H1 (cell line): Measurements from ENCODE around the gene SPPL3. TPM values are rescaled to one million over a fixed set of nuclear protein-coding genes. Genes with fewer than 3 reads are reported as not detected.

Experiments
- ATF3 ChIP-seq: IDR thresholded peaks from 2 replicates; pipeline ENCODE4 v1.6.1; 2011; ENCODE audit warnings: low read depth, mild to moderate bottlenecking, low read length; ENCODE audit not compliant: insufficient read depth
- MAX ChIP-seq: IDR thresholded peaks from 2 replicates; pipeline ENCODE4 v1.6.1; 2012; ENCODE audit warnings: inconsistent platforms
- POLR2AphosphoS5 ChIP-seq: IDR thresholded peaks from 2 replicates; pipeline ENCODE4 v1.6.1; 2011; ENCODE audit warnings: low read depth, low read length
- USF2 ChIP-seq: IDR thresholded peaks from 2 replicates; pipeline ENCODE4 v1.6.1; 2011; ENCODE audit warnings: low read length, improper control_type of control experiment
- YY1 ChIP-seq: IDR thresholded peaks from 2 replicates; pipeline ENCODE4 v1.6.1; 2011; ENCODE audit warnings: low read depth, mild to moderate bottlenecking, low read length
- polyA plus RNA-seq, 7 experiments: library from polyadenylated mRNA; depleted of rRNA in 3 of 7; stranded (reverse) in 5 of 7; unstranded in 2 of 7; fragments of >200 nt in 5 of 7; fragments of 200-250 nt in 2 of 7; gene quantifications; 1 replicate in 5 of 7; 2 replicates in 1 of 7; 4 replicates in 1 of 7; pipeline versions ENCODE4 v1.2.1 to v1.2.3, GENCODE V29; 2011 to 2013; ENCODE audit warnings: missing spikeins in 2 of 7, mixed read lengths in 2 of 7
- total RNA-seq: library from RNA; stranded (reverse); fragmentation: NEBNext Ultra II Directional; extraction: Animal tissue kit (Norgen Biotek cat#: 25700); gene quantifications from 2 replicates; pipeline ENCODE4 v1.2.1, GENCODE V29; 2021
- TF ChIP-seq, protein P1 (sequence below): fragments of 300-600 bp; sonication (generic); IDR thresholded peaks from 2 replicates; pipeline ENCODE4 v1.7.1; 2012; ENCODE audit warnings: low read length, moderate library complexity, mild to moderate bottlenecking, inconsistent platforms; ENCODE audit not compliant: insufficient replicate concordance

Gene SPPL3
- total and polyA plus RNA-seq, 2 of the 8 experiments (the other 6 are each of a cell fraction or from before 2014, with no cell fraction given), result 27.3 to 48.4 TPM

DNA sequence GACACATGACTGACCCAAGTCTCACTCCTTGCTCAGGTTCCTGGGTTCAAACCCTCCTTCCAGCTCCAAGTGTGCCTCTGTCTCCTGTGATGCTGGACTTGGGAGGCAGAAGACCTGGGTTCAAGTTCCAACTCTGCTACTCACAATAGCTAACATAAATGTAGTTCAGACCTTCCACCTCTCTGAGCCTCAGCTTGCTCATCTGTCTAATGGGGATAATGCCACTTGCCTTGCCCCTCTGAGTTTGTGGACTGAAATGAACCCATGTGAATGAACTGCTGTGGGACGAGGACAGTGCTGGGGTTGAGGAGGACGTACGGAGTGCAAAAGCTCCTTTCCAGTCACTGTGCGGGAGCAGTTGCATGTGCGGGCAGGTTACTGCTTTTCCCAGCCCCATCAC is 137.6 kb downstream of the SPPL3 start (continued):
- TF ChIP-seq, protein P1, sequence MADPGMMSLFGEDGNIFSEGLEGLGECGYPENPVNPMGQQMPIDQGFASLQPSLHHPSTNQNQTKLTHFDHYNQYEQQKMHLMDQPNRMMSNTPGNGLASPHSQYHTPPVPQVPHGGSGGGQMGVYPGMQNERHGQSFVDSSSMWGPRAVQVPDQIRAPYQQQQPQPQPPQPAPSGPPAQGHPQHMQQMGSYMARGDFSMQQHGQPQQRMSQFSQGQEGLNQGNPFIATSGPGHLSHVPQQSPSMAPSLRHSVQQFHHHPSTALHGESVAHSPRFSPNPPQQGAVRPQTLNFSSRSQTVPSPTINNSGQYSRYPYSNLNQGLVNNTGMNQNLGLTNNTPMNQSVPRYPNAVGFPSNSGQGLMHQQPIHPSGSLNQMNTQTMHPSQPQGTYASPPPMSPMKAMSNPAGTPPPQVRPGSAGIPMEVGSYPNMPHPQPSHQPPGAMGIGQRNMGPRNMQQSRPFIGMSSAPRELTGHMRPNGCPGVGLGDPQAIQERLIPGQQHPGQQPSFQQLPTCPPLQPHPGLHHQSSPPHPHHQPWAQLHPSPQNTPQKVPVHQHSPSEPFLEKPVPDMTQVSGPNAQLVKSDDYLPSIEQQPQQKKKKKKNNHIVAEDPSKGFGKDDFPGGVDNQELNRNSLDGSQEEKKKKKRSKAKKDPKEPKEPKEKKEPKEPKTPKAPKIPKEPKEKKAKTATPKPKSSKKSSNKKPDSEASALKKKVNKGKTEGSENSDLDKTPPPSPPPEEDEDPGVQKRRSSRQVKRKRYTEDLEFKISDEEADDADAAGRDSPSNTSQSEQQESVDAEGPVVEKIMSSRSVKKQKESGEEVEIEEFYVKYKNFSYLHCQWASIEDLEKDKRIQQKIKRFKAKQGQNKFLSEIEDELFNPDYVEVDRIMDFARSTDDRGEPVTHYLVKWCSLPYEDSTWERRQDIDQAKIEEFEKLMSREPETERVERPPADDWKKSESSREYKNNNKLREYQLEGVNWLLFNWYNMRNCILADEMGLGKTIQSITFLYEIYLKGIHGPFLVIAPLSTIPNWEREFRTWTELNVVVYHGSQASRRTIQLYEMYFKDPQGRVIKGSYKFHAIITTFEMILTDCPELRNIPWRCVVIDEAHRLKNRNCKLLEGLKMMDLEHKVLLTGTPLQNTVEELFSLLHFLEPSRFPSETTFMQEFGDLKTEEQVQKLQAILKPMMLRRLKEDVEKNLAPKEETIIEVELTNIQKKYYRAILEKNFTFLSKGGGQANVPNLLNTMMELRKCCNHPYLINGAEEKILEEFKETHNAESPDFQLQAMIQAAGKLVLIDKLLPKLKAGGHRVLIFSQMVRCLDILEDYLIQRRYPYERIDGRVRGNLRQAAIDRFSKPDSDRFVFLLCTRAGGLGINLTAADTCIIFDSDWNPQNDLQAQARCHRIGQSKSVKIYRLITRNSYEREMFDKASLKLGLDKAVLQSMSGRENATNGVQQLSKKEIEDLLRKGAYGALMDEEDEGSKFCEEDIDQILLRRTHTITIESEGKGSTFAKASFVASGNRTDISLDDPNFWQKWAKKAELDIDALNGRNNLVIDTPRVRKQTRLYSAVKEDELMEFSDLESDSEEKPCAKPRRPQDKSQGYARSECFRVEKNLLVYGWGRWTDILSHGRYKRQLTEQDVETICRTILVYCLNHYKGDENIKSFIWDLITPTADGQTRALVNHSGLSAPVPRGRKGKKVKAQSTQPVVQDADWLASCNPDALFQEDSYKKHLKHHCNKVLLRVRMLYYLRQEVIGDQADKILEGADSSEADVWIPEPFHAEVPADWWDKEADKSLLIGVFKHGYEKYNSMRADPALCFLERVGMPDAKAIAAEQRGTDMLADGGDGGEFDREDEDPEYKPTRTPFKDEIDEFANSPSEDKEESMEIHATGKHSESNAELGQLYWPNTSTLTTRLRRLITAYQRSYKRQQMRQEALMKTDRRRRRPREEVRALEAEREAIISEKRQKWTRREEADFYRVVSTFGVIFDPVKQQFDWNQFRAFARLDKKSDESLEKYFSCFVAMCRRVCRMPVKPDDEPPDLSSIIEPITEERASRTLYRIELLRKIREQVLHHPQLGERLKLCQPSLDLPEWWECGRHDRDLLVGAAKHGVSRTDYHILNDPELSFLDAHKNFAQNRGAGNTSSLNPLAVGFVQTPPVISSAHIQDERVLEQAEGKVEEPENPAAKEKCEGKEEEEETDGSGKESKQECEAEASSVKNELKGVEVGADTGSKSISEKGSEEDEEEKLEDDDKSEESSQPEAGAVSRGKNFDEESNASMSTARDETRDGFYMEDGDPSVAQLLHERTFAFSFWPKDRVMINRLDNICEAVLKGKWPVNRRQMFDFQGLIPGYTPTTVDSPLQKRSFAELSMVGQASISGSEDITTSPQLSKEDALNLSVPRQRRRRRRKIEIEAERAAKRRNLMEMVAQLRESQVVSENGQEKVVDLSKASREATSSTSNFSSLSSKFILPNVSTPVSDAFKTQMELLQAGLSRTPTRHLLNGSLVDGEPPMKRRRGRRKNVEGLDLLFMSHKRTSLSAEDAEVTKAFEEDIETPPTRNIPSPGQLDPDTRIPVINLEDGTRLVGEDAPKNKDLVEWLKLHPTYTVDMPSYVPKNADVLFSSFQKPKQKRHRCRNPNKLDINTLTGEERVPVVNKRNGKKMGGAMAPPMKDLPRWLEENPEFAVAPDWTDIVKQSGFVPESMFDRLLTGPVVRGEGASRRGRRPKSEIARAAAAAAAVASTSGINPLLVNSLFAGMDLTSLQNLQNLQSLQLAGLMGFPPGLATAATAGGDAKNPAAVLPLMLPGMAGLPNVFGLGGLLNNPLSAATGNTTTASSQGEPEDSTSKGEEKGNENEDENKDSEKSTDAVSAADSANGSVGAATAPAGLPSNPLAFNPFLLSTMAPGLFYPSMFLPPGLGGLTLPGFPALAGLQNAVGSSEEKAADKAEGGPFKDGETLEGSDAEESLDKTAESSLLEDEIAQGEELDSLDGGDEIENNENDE, result no peak
- TF ChIP-seq POLR2AphosphoS5, result no peak
- no peak for TF ChIP-seq ATF3
- no peak for TF ChIP-seq MAX
- TF ChIP-seq YY1, result no peak
- no peak for TF ChIP-seq USF2
